ENCODE measurements around the gene INO80D. TPM values are rescaled to one million over a fixed set of nuclear protein-coding genes. Genes with fewer than 3 reads are reported as not detected.

The INO80D gene
- total RNA-seq, 2 donors from 2014 or later: 20.2 to 29.9 TPM

- no peak for TF ChIP-seq CTCF (IDR thresholded peaks at IDR 0.05)
- Histone ChIP-seq H3K27me3 (no peaks in the 10 kb centered on the region), H3K9ac (ENCODE audit: low read depth in 2 of 2, low read length in 2 of 2) (no peak overlapping the region), H3K9me3 (no peaks in the 10 kb centered on the region), H3K4me1 (no peaks in the 10 kb centered on the region), H3K4me3 (no peak overlapping the region), H3K36me3 (no peaks in the 10 kb centered on the region), H3K27ac (no peak overlapping the region)
- intact Hi-C loops (cut with DNase I): no loop called here
- no peak for DNase-seq
Measured at GRCh38 chr2:206068207-206068606, 17.8 kb downstream of the INO80D start.

- no peak for TF ChIP-seq CTCF (IDR thresholded peaks at IDR 0.05)
- intact Hi-C loops (cut with DNase I): no loop called here
- H3K9me3 ChIP-seq: no peaks in the 10 kb centered on the region
- DNase-seq: no peak
- no peaks in the 10 kb centered on the region for H3K36me3 ChIP-seq
- H3K9ac ChIP-seq (ENCODE audit: low read depth in 2 of 2, low read length in 2 of 2): no peak overlapping the region
- no peaks in the 10 kb centered on the region for H3K4me1 ChIP-seq
- H3K27me3 ChIP-seq: no peaks in the 10 kb centered on the region
- H3K27ac ChIP-seq: no peak overlapping the region
- H3K4me3 ChIP-seq: no peak overlapping the region
Measured at GRCh38 chr2:206064077-206064476, 21.9 kb downstream of the INO80D start.

- TF ChIP-seq CTCF (IDR thresholded peaks at IDR 0.05): no peak
- Histone ChIP-seq H3K4me1 (no peaks in the 10 kb centered on the region), H3K9ac (ENCODE audit: low read depth in 2 of 2, low read length in 2 of 2) (no peak overlapping the region)
Measured at GRCh38 chr2:206063635-206064034, 22.3 kb downstream of the INO80D start.

GRCh38 chr2:206062724-206063123, 23.2 kb downstream of the INO80D start:
- intact Hi-C loops (cut with DNase I): no loop called here

More at GRCh38 chr2:206063635-206064034, 22.3 kb downstream of the INO80D start:
- Histone ChIP-seq H3K36me3 (no peaks in the 10 kb centered on the region), H3K27ac (no peak overlapping the region), H3K9me3 (no peaks in the 10 kb centered on the region), H3K27me3 (no peaks in the 10 kb centered on the region), H3K4me3 (no peak overlapping the region)
- DNase-seq: no peak
- intact Hi-C loops (cut with DNase I): no loop called here

GRCh38 chr2:206056286-206056685, 29.7 kb downstream of the INO80D start:
- no peaks in the 10 kb centered on the region for H3K36me3 ChIP-seq
- no peaks in the 10 kb centered on the region for H3K9me3 ChIP-seq
- no peak for TF ChIP-seq CTCF (IDR thresholded peaks at IDR 0.05)
- intact Hi-C loops (cut with DNase I): no loop called here
- no peak overlapping the region for H3K27ac ChIP-seq
- H3K4me1 ChIP-seq: no peaks in the 10 kb centered on the region
- H3K9ac ChIP-seq (ENCODE audit: low read depth in 2 of 2, low read length in 2 of 2): no peak overlapping the region
- no peaks in the 10 kb centered on the region for H3K27me3 ChIP-seq
- DNase-seq: no peak
- H3K4me3 ChIP-seq: no peak overlapping the region

More at GRCh38 chr2:206062724-206063123, 23.2 kb downstream of the INO80D start:
- TF ChIP-seq CTCF (IDR thresholded peaks at IDR 0.05): no peak
- Histone ChIP-seq H3K9me3 (no peaks in the 10 kb centered on the region), H3K36me3 (no peaks in the 10 kb centered on the region), H3K9ac (ENCODE audit: low read depth in 2 of 2, low read length in 2 of 2) (no peak overlapping the region), H3K4me1 (no peaks in the 10 kb centered on the region), H3K27me3 (no peaks in the 10 kb centered on the region), H3K27ac (no peak overlapping the region), H3K4me3 (no peak overlapping the region)
- no peak for DNase-seq

GRCh38 chr2:206054952-206055351, 31.0 kb downstream of the INO80D start:
- no peak for DNase-seq
- H3K9ac ChIP-seq (ENCODE audit: low read depth in 2 of 2, low read length in 2 of 2): no peak overlapping the region
- intact Hi-C loops (cut with DNase I): no loop called here
- H3K9me3 ChIP-seq: no peaks in the 10 kb centered on the region
- no peak overlapping the region for H3K4me3 ChIP-seq
- H3K4me1 ChIP-seq: peaks cover under 1% of the 10 kb centered on the region
- no peaks in the 10 kb centered on the region for H3K36me3 ChIP-seq
- H3K27ac ChIP-seq: no peak overlapping the region
- no peak for TF ChIP-seq CTCF (IDR thresholded peaks at IDR 0.05)
- H3K27me3 ChIP-seq: no peaks in the 10 kb centered on the region

Measured in colonic mucosa (tissue), 4 donors.